SJCRH30 (cell line): Measurements from ENCODE around the gene TELO2. TPM values are rescaled to one million over a fixed set of nuclear protein-coding genes. Genes with fewer than 3 reads are reported as not detected.

Experiments used
- DNase-seq, 2 experiments: peaks; one replicate each; pipeline ENCODE4 v3.0.0-alpha.2; 2015 to 2020
- H3K27ac ChIP-seq: fragments of 250-450 bp; sonication (Bioruptor Pico); 2 replicates; pipeline ENCODE4 v1.5.1; 2020; ENCODE audit warnings: mild to moderate bottlenecking, moderate library complexity
- H3K27me3 ChIP-seq: fragments of 250-450 bp; sonication (Bioruptor Pico); 2 replicates; pipeline ENCODE4 v1.5.1; 2020; ENCODE audit warnings: mild to moderate bottlenecking, moderate library complexity
- H3K36me3 ChIP-seq: fragments of 250-450 bp; sonication (Bioruptor Pico); 2 replicates; pipeline ENCODE4 v1.5.1; 2020; ENCODE audit warnings: mild to moderate bottlenecking, moderate library complexity
- H3K4me1 ChIP-seq: fragments of 250-450 bp; sonication (Bioruptor Pico); 2 replicates; pipeline ENCODE4 v1.5.1; 2020; ENCODE audit warnings: mild to moderate bottlenecking, moderate library complexity
- H3K4me3 ChIP-seq: fragments of 250-450 bp; sonication (Bioruptor Pico); 2 replicates; pipeline ENCODE4 v1.5.1; 2020; ENCODE audit warnings: mild to moderate bottlenecking, moderate library complexity
- H3K9me3 ChIP-seq: fragments of 250-450 bp; sonication (Bioruptor Pico); replicated peaks from 2 replicates; pipeline ENCODE4 v1.5.1; 2020; ENCODE audit warnings: mild to moderate bottlenecking, moderate library complexity
- total RNA-seq: library from RNA; depleted of rRNA; stranded (reverse); fragments of >200 nt; shearing (Covaris generic); gene quantifications from 2 replicates; pipeline ENCODE4 v1.2.3, GENCODE V29; 2014

The TELO2 gene
- total RNA-seq, 1 experiment from 2014 or later = 27.9 TPM

GRCh38 chr16:1495211-1495888 is 2.2 kb downstream of the TELO2 start:
- H3K4me1 ChIP-seq = peaks cover 13% of the 10 kb centered on the region; the same call in 1 of the 2 replicates
- peak overlapping the region; percentile 63 for H3K27ac ChIP-seq
- H3K9me3 ChIP-seq = no peaks in the 10 kb centered on the region
- H3K36me3 ChIP-seq = peaks cover 25% of the 10 kb centered on the region
- DNase-seq = no peak
- H3K4me3 ChIP-seq = peak overlapping the region; percentile 93
- no peaks in the 10 kb centered on the region for H3K27me3 ChIP-seq

- Histone ChIP-seq H3K9me3 (no peaks in the 10 kb centered on the region), H3K4me1 (peaks cover 13% of the 10 kb centered on the region; the same call in 1 of the 2 replicates), H3K27me3 (no peaks in the 10 kb centered on the region), H3K27ac (no peak overlapping the region; the same call in 1 of the 2 replicates), H3K4me3 (no peak overlapping the region), H3K36me3 (peaks cover 25% of the 10 kb centered on the region)
- DNase-seq = no peak
These were observed 2.7 kb downstream of the TELO2 start for GRCh38 chr16:1495889-1496262.

GRCh38 chr16:1496464-1496863 is 3.3 kb downstream of the TELO2 start:
- no peaks in the 10 kb centered on the region for H3K27me3 ChIP-seq
- H3K36me3 ChIP-seq = peaks cover 31% of the 10 kb centered on the region
- H3K4me3 ChIP-seq = no peak overlapping the region
- no peak for DNase-seq
- peaks cover 13% of the 10 kb centered on the region; the same call in 1 of the 2 replicates for H3K4me1 ChIP-seq
- no peak overlapping the region for H3K27ac ChIP-seq
- H3K9me3 ChIP-seq = no peaks in the 10 kb centered on the region

GRCh38 chr16:1497014-1497598 is 3.9 kb downstream of the TELO2 start:
- no peak overlapping the region for H3K4me3 ChIP-seq
- no peaks in the 10 kb centered on the region for H3K9me3 ChIP-seq
- peaks cover 13% of the 10 kb centered on the region; the same call in 1 of the 2 replicates for H3K4me1 ChIP-seq
- H3K27ac ChIP-seq = no peak overlapping the region
- no peak for DNase-seq
- peaks cover 38% of the 10 kb centered on the region for H3K36me3 ChIP-seq
- no peaks in the 10 kb centered on the region for H3K27me3 ChIP-seq

GRCh38 chr16:1498899-1499676 is 5.9 kb downstream of the TELO2 start:
- no peaks in the 10 kb centered on the region for H3K9me3 ChIP-seq
- H3K4me3 ChIP-seq = no peak overlapping the region
- H3K27ac ChIP-seq = no peak overlapping the region
- H3K36me3 ChIP-seq = peaks cover 53% of the 10 kb centered on the region
- peaks cover 13% of the 10 kb centered on the region; the same call in 1 of the 2 replicates for H3K4me1 ChIP-seq
- DNase-seq = no peak
- no peaks in the 10 kb centered on the region for H3K27me3 ChIP-seq

- no peak overlapping the region for H3K4me3 ChIP-seq
- no peaks in the 10 kb centered on the region for H3K9me3 ChIP-seq
- no peaks in the 10 kb centered on the region for H3K27me3 ChIP-seq
- no peak for DNase-seq
- peaks cover 8% of the 10 kb centered on the region; the same call in 1 of the 2 replicates for H3K4me1 ChIP-seq
- no peak overlapping the region for H3K27ac ChIP-seq
- H3K36me3 ChIP-seq = peaks cover 56% of the 10 kb centered on the region
These were observed 6.8 kb downstream of the TELO2 start for GRCh38 chr16:1499756-1500464.

- no peaks in the 10 kb centered on the region for H3K27me3 ChIP-seq
- no peak for DNase-seq
- H3K27ac ChIP-seq = no peak overlapping the region
- H3K4me3 ChIP-seq = no peak overlapping the region
- no peaks in the 10 kb centered on the region for H3K9me3 ChIP-seq
- H3K36me3 ChIP-seq = peaks cover 57% of the 10 kb centered on the region
- peaks cover 4% of the 10 kb centered on the region; the same call in 1 of the 2 replicates for H3K4me1 ChIP-seq
These were observed 7.4 kb downstream of the TELO2 start for GRCh38 chr16:1500465-1501150.

- H3K36me3 ChIP-seq = peaks cover 52% of the 10 kb centered on the region
- no peak for DNase-seq
- H3K27ac ChIP-seq = no peak overlapping the region
These were observed 8.5 kb downstream of the TELO2 start for GRCh38 chr16:1501630-1502029.

GRCh38 chr16:1502092-1503004 is 9.2 kb downstream of the TELO2 start:
- Histone ChIP-seq H3K27me3 (no peaks in the 10 kb centered on the region), H3K4me1 (no peaks in the 10 kb centered on the region), H3K36me3 (peaks cover 50% of the 10 kb centered on the region), H3K9me3 (no peaks in the 10 kb centered on the region), H3K4me3 (no peak overlapping the region), H3K27ac (no peak overlapping the region)
- no peak for DNase-seq

More at GRCh38 chr16:1501630-1502029, 8.5 kb downstream of the TELO2 start:
- Histone ChIP-seq H3K27me3 (no peaks in the 10 kb centered on the region), H3K4me1 (no peaks in the 10 kb centered on the region), H3K4me3 (no peak overlapping the region), H3K9me3 (no peaks in the 10 kb centered on the region)

GRCh38 chr16:1503110-1503955 is 10.2 kb downstream of the TELO2 start:
- Histone ChIP-seq H3K9me3 (no peaks in the 10 kb centered on the region), H3K36me3 (peaks cover 49% of the 10 kb centered on the region), H3K27ac (no peak overlapping the region), H3K4me3 (no peak overlapping the region), H3K4me1 (no peaks in the 10 kb centered on the region), H3K27me3 (no peaks in the 10 kb centered on the region)
- DNase-seq = no peak

- peaks cover 49% of the 10 kb centered on the region for H3K36me3 ChIP-seq
- no peak for DNase-seq
- no peaks in the 10 kb centered on the region for H3K27me3 ChIP-seq
These were observed 12.1 kb downstream of the TELO2 start for GRCh38 chr16:1505073-1505844.

GRCh38 chr16:1505912-1506311 is 12.8 kb downstream of the TELO2 start:
- no peak overlapping the region for H3K4me3 ChIP-seq
- no peak for DNase-seq
- no peaks in the 10 kb centered on the region for H3K4me1 ChIP-seq
- no peak overlapping the region for H3K27ac ChIP-seq
- H3K36me3 ChIP-seq = peaks cover 48% of the 10 kb centered on the region
- no peaks in the 10 kb centered on the region for H3K27me3 ChIP-seq
- H3K9me3 ChIP-seq = no peaks in the 10 kb centered on the region

More at GRCh38 chr16:1505073-1505844, 12.1 kb downstream of the TELO2 start:
- Histone ChIP-seq H3K4me3 (no peak overlapping the region), H3K9me3 (no peaks in the 10 kb centered on the region), H3K27ac (no peak overlapping the region), H3K4me1 (no peaks in the 10 kb centered on the region)
